GM12891 (cell line): Measurements from ENCODE around the gene SAP30BP.

Source experiments
- POLR2A ChIP-seq: IDR thresholded peaks from 2 replicates; pipeline ENCODE4 v1.6.1; 2011; ENCODE audit warnings: low read depth, low read length, control low read depth
- POLR2AphosphoS5 ChIP-seq: IDR thresholded peaks from 2 replicates; pipeline ENCODE4 v1.6.1; 2011; ENCODE audit warnings: low read depth, low read length, control low read depth
- POU2F2 ChIP-seq: IDR thresholded peaks from 2 replicates; pipeline ENCODE4 v1.6.1; 2011; ENCODE audit warnings: low read depth, mild to moderate bottlenecking, control low read depth, low read length, moderate library complexity

DNA sequence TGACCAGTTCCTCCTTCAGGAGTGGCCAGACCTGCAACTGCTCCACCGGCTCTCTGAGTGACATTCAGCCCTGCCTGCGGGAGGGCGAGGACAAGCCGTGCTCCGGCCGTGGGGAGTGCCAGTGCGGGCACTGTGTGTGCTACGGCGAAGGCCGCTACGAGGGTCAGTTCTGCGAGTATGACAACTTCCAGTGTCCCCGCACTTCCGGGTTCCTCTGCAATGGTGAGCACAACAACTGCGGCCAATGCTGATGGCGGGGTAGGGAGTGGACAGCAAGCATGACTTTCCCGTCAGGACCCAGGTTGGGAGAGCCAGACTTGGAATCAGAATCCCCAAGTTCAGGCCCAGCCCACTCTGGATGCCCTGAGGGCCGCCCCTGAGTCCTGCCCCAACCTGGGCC is 66.3 kb downstream of the SAP30BP start:
- TF ChIP-seq POLR2AphosphoS5 (no peak), POLR2A (no peak), POU2F2 (no peak)
